OCI-LY1 (cell line): ENCODE results near the gene BCAR3.

Source experiments
- H2AFZ ChIP-seq: fragments of 200-600 bp; sonication (generic), shearing (Covaris generic); 2 replicates; pipeline ENCODE4 v1.6.0; 2014; ENCODE audit warnings: antibody characterized with exemption, mild to moderate bottlenecking, low read length
- H3F3A ChIP-seq: fragments of 200-600 bp; sonication (generic), shearing (Covaris generic); 2 replicates; pipeline ENCODE4 v1.6.0; 2014; ENCODE audit warnings: mild to moderate bottlenecking, antibody characterized with exemption, low read length, moderate library complexity; ENCODE audit not compliant: insufficient read depth
- H3K27ac ChIP-seq: fragments of 200-600 bp; sonication (generic); 2 replicates; pipeline ENCODE4 v1.5.1; 2014; ENCODE audit warnings: low read length, mixed run types, mild to moderate bottlenecking, low read depth; ENCODE audit not compliant: poor library complexity, severe bottlenecking
- H3K27me3 ChIP-seq: fragments of 200-600 bp; sonication (generic); 2 replicates; pipeline ENCODE4 v1.6.0; 2014; ENCODE audit warnings: antibody characterized with exemption, mild to moderate bottlenecking, low read length, moderate library complexity; ENCODE audit not compliant: insufficient read depth
- H3K36me3 ChIP-seq: fragments of 200-600 bp; sonication (generic); 2 replicates; pipeline ENCODE4 v1.6.1; 2014; ENCODE audit warnings: mild to moderate bottlenecking, antibody characterized with exemption, low read length, moderate library complexity, mixed read lengths; ENCODE audit not compliant: insufficient read depth
- H3K4me1 ChIP-seq: fragments of 200-600 bp; sonication (generic); 2 replicates; pipeline ENCODE4 v1.5.1; 2014; ENCODE audit warnings: mild to moderate bottlenecking, low read length, moderate library complexity; ENCODE audit not compliant: insufficient read depth, severe bottlenecking
- H3K4me2 ChIP-seq: fragments of 200-600 bp; sonication (generic), shearing (Covaris generic); 2 replicates; pipeline ENCODE4 v1.6.1; 2014; ENCODE audit warnings: low read length
- H3K4me3 ChIP-seq: fragments of 200-600 bp; sonication (generic); 2 replicates; pipeline ENCODE4 v1.5.1; 2014; ENCODE audit warnings: low read length, low read depth, mild to moderate bottlenecking, mixed read lengths; ENCODE audit not compliant: poor library complexity, severe bottlenecking
- H3K79me2 ChIP-seq: fragments of 200-600 bp; shearing (Covaris generic); 2 replicates; pipeline ENCODE4 v1.6.1; 2016; ENCODE audit warnings: mixed run types, low read length, mixed read lengths; ENCODE audit not compliant: insufficient read depth
- H3K9ac ChIP-seq: fragments of 200-600 bp; sonication (generic), shearing (Covaris generic); 2 replicates; pipeline ENCODE4 v1.6.1; 2014; ENCODE audit warnings: mild to moderate bottlenecking, low read length, mixed read lengths
- H3K9me2 ChIP-seq: fragments of 200-600 bp; sonication (generic), shearing (Covaris generic); 2 replicates; pipeline ENCODE4 v1.6.1; 2014; ENCODE audit warnings: low read depth, mild to moderate bottlenecking, low read length, mixed read lengths
- H3K9me3 ChIP-seq: fragments of 200-600 bp; shearing (Covaris generic); 2 replicates; pipeline ENCODE4 v1.6.1; 2014; ENCODE audit warnings: low read length, mixed read lengths
- H4K20me1 ChIP-seq: fragments of 200-600 bp; sonication (generic), shearing (Covaris generic); 2 replicates; pipeline ENCODE4 v1.6.0; 2016; ENCODE audit warnings: mild to moderate bottlenecking, low read length; ENCODE audit not compliant: insufficient read depth
- EZH2 ChIP-seq: fragments of 200-600 bp; sonication (generic), shearing (Covaris generic); IDR thresholded peaks from 2 replicates; pipeline ENCODE4 v1.8.0; 2017; ENCODE audit warnings: borderline replicate concordance, mixed run types, mild to moderate bottlenecking, antibody characterized with exemption, low read length, moderate library complexity, mixed read lengths
- TF ChIP-seq, protein P1 (sequence below): fragments of 200-600 bp; sonication (generic), shearing (Covaris generic); IDR thresholded peaks from 2 replicates; pipeline ENCODE4 v1.5.1; 2017; ENCODE audit warnings: mild to moderate bottlenecking, antibody characterized with exemption, low read length, moderate library complexity, mixed read lengths

BCAR3 gene

GRCh38 chr1:93617670-93618499, 63.8 kb downstream of the BCAR3 start:
- H4K20me1 ChIP-seq, result no peaks in the 10 kb centered on the region
- H3K36me3 ChIP-seq, result no peaks in the 10 kb centered on the region
- no peak overlapping the region for H3K27ac ChIP-seq
- no peaks in the 10 kb centered on the region for H3K9me2 ChIP-seq
- no peaks in the 10 kb centered on the region for H3K9me3 ChIP-seq
- H3K4me3 ChIP-seq, result no peak overlapping the region
- H3K79me2 ChIP-seq, result no peaks in the 10 kb centered on the region
- no peak overlapping the region for H3K4me2 ChIP-seq
- no peaks in the 10 kb centered on the region for H3F3A ChIP-seq
- H3K9ac ChIP-seq, result no peak overlapping the region
- H3K27me3 ChIP-seq, result peaks cover 9% of the 10 kb centered on the region; the same call in 1 of the 2 replicates
- H2AFZ ChIP-seq, result no peak overlapping the region
- no peak for TF ChIP-seq EZH2
- TF ChIP-seq, protein P1, sequence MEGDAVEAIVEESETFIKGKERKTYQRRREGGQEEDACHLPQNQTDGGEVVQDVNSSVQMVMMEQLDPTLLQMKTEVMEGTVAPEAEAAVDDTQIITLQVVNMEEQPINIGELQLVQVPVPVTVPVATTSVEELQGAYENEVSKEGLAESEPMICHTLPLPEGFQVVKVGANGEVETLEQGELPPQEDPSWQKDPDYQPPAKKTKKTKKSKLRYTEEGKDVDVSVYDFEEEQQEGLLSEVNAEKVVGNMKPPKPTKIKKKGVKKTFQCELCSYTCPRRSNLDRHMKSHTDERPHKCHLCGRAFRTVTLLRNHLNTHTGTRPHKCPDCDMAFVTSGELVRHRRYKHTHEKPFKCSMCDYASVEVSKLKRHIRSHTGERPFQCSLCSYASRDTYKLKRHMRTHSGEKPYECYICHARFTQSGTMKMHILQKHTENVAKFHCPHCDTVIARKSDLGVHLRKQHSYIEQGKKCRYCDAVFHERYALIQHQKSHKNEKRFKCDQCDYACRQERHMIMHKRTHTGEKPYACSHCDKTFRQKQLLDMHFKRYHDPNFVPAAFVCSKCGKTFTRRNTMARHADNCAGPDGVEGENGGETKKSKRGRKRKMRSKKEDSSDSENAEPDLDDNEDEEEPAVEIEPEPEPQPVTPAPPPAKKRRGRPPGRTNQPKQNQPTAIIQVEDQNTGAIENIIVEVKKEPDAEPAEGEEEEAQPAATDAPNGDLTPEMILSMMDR, result no peak
- no peaks in the 10 kb centered on the region for H3K4me1 ChIP-seq

DNA sequence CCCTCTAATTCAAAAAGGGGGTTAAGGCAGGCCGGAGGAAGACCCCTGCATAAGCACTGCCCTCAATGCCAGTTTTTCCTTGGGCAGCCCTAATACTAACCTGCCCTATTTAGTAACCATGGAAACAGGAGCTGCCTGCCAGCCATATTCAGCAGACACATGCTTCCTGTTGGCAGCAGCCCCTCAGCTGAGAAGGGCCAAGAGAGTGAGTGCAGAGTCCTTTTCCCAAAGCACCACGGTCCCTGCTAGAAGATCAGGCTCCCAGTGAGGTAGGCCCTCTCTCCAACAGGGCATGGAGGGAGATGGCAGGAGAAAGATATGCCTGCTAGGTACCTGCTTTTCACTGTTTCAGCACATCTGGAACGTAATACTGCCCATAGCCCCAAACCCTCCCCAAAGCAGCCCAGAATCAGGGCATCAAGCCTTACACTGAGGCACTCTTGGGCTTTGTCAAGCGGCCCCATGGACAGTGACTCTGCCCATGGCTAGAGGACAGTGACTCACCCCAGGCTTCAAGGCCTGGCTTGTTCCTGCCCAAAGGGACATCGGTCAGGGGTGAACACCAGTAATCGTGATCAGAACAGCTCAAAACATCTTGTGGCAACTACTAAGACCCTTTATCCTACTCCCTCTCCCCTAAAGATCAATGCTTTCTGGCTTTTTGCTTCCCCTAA, 64.5 kb downstream of the BCAR3 start:
- Histone ChIP-seq H3K4me1 (no peaks in the 10 kb centered on the region), H4K20me1 (no peaks in the 10 kb centered on the region), H3K27ac (no peak overlapping the region), H2AFZ (no peak overlapping the region), H3K36me3 (no peaks in the 10 kb centered on the region), H3K9me3 (no peaks in the 10 kb centered on the region), H3K4me2 (no peak overlapping the region), H3K9ac (no peak overlapping the region), H3K79me2 (no peaks in the 10 kb centered on the region), H3K4me3 (no peak overlapping the region), H3F3A (no peaks in the 10 kb centered on the region), H3K9me2 (no peaks in the 10 kb centered on the region), H3K27me3 (peaks cover 9% of the 10 kb centered on the region; the same call in 1 of the 2 replicates)
- TF ChIP-seq, protein P1, result no peak
- TF ChIP-seq EZH2, result no peak

DNA sequence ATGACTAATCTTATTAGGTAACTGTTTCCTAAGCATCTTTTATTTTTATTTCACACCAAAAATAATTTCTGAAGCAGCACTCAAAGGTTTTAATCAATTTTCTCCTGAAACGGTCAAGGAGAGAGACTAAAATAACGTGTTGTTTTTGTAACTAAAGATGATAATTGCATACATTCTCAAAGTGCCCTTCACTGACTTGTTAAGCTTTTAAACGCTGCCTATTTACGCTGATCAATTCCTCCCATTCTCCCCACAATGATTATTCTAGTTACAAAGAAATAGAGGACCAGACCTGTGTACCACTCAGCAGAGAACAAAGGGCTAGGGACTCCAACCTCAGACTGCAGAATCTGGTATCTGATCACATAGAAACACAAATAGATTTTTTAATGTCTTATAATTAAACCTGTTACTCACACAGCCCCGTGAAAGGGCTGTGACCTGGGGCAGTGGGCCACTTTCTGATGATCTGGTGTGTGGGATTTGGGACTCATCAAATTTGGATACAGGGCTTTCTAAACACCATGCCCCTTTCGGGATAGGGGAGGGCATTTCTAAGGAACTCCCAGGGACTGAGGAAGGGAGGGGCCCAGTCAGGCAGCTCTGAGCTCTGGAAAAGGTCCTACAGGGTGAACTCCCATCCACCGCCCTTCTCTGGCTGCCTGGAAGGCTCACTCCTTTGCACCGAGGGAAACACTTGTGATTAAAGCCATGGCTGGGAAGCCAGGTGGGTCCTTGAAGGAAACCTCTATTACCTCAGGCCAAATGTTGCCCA, 65.2 kb downstream of the BCAR3 start:
- no peak overlapping the region for H3K27ac ChIP-seq
- H3K36me3 ChIP-seq, result no peaks in the 10 kb centered on the region
- no peaks in the 10 kb centered on the region for H3K79me2 ChIP-seq
- peaks cover 9% of the 10 kb centered on the region; the same call in 1 of the 2 replicates for H3K27me3 ChIP-seq
- no peak overlapping the region for H3K9ac ChIP-seq
- no peak overlapping the region for H3K4me3 ChIP-seq
- TF ChIP-seq EZH2, result no peak
- TF ChIP-seq, protein P1, result no peak
- no peaks in the 10 kb centered on the region for H3F3A ChIP-seq
- no peaks in the 10 kb centered on the region for H3K9me3 ChIP-seq
- no peaks in the 10 kb centered on the region for H3K9me2 ChIP-seq
- no peak overlapping the region for H2AFZ ChIP-seq
- H3K4me2 ChIP-seq, result no peak overlapping the region
- H4K20me1 ChIP-seq, result no peaks in the 10 kb centered on the region
- no peaks in the 10 kb centered on the region for H3K4me1 ChIP-seq
